Measurements from ENCODE around the gene EXOC6B.

EXOC6B gene

GRCh38 chr2:72847534-72848315 is 21.9 kb upstream of the EXOC6B start:
- TF ChIP-seq GLIS3 (CRISPR knock-in tag; IDR thresholded peaks at IDR 0.05) (no peak), OSR1 (CRISPR knock-in tag; IDR thresholded peaks at IDR 0.05) (no peak), TCF4 (CRISPR knock-in tag; IDR thresholded peaks at IDR 0.05; ENCODE audit: borderline replicate concordance) (no peak), CSDC2 (CRISPR knock-in tag; IDR thresholded peaks at IDR 0.05) (no peak), ZC3H10 (CRISPR knock-in tag; IDR thresholded peaks at IDR 0.05) (no peak), ARNTL (CRISPR knock-in tag; IDR thresholded peaks at IDR 0.05; ENCODE audit: borderline replicate concordance, low read depth) (no peak), RARB (CRISPR knock-in tag; IDR thresholded peaks at IDR 0.05) (no peak), ESRRG (CRISPR knock-in tag; IDR thresholded peaks at IDR 0.05) (no peak), PATZ1 (CRISPR knock-in tag; IDR thresholded peaks at IDR 0.05; ENCODE audit: borderline replicate concordance) (no peak), PPARA (CRISPR knock-in tag; IDR thresholded peaks at IDR 0.05; ENCODE audit: borderline replicate concordance) (no peak), TOX (CRISPR knock-in tag; IDR thresholded peaks at IDR 0.05; ENCODE audit: borderline replicate concordance) (no peak), ZFP3 (CRISPR knock-in tag; IDR thresholded peaks at IDR 0.05) (no peak), ZNF70 (CRISPR knock-in tag; IDR thresholded peaks at IDR 0.05) (no peak), SNAI2 (CRISPR knock-in tag; IDR thresholded peaks at IDR 0.05) (no peak), BACH2 (CRISPR knock-in tag; IDR thresholded peaks at IDR 0.05; ENCODE audit: borderline replicate concordance) (no peak)
- TF ChIP-seq, protein P1, sequence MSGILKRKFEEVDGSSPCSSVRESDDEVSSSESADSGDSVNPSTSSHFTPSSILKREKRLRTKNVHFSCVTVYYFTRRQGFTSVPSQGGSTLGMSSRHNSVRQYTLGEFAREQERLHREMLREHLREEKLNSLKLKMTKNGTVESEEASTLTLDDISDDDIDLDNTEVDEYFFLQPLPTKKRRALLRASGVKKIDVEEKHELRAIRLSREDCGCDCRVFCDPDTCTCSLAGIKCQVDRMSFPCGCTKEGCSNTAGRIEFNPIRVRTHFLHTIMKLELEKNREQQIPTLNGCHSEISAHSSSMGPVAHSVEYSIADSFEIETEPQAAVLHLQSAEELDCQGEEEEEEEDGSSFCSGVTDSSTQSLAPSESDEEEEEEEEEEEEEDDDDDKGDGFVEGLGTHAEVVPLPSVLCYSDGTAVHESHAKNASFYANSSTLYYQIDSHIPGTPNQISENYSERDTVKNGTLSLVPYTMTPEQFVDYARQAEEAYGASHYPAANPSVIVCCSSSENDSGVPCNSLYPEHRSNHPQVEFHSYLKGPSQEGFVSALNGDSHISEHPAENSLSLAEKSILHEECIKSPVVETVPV (CRISPR knock-in tag; IDR thresholded peaks at IDR 0.05) = no peak
- TF ChIP-seq, protein P2, sequence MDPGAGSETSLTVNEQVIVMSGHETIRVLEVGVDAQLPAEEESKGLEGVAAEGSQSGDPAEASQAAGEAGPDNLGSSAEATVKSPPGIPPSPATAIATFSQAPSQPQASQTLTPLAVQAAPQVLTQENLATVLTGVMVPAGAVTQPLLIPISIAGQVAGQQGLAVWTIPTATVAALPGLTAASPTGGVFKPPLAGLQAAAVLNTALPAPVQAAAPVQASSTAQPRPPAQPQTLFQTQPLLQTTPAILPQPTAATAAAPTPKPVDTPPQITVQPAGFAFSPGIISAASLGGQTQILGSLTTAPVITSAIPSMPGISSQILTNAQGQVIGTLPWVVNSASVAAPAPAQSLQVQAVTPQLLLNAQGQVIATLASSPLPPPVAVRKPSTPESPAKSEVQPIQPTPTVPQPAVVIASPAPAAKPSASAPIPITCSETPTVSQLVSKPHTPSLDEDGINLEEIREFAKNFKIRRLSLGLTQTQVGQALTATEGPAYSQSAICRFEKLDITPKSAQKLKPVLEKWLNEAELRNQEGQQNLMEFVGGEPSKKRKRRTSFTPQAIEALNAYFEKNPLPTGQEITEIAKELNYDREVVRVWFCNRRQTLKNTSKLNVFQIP (CRISPR knock-in tag; IDR thresholded peaks at IDR 0.05; ENCODE audit: borderline replicate concordance, low read depth) = no peak
- TF ChIP-seq, protein P3, sequence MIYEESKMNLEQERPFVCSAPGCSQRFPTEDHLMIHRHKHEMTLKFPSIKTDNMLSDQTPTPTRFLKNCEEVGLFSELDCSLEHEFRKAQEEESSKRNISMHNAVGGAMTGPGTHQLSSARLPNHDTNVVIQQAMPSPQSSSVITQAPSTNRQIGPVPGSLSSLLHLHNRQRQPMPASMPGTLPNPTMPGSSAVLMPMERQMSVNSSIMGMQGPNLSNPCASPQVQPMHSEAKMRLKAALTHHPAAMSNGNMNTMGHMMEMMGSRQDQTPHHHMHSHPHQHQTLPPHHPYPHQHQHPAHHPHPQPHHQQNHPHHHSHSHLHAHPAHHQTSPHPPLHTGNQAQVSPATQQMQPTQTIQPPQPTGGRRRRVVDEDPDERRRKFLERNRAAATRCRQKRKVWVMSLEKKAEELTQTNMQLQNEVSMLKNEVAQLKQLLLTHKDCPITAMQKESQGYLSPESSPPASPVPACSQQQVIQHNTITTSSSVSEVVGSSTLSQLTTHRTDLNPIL (CRISPR knock-in tag; IDR thresholded peaks at IDR 0.05; ENCODE audit: low read depth) = no peak
- TF ChIP-seq, protein P4, sequence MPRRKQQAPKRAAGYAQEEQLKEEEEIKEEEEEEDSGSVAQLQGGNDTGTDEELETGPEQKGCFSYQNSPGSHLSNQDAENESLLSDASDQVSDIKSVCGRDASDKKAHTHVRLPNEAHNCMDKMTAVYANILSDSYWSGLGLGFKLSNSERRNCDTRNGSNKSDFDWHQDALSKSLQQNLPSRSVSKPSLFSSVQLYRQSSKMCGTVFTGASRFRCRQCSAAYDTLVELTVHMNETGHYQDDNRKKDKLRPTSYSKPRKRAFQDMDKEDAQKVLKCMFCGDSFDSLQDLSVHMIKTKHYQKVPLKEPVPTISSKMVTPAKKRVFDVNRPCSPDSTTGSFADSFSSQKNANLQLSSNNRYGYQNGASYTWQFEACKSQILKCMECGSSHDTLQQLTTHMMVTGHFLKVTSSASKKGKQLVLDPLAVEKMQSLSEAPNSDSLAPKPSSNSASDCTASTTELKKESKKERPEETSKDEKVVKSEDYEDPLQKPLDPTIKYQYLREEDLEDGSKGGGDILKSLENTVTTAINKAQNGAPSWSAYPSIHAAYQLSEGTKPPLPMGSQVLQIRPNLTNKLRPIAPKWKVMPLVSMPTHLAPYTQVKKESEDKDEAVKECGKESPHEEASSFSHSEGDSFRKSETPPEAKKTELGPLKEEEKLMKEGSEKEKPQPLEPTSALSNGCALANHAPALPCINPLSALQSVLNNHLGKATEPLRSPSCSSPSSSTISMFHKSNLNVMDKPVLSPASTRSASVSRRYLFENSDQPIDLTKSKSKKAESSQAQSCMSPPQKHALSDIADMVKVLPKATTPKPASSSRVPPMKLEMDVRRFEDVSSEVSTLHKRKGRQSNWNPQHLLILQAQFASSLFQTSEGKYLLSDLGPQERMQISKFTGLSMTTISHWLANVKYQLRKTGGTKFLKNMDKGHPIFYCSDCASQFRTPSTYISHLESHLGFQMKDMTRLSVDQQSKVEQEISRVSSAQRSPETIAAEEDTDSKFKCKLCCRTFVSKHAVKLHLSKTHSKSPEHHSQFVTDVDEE (CRISPR knock-in tag; IDR thresholded peaks at IDR 0.05) = no peak

GRCh38 chr2:72846171-72847095 is 20.6 kb upstream of the EXOC6B start:
- ATAC-seq = no peak
- TF ChIP-seq ZNF8 (CRISPR knock-in tag; IDR thresholded peaks at IDR 0.05) (no peak), ZFP3 (CRISPR knock-in tag; IDR thresholded peaks at IDR 0.05) (no peak), PATZ1 (CRISPR knock-in tag; IDR thresholded peaks at IDR 0.05; ENCODE audit: borderline replicate concordance) (no peak), ARNTL (CRISPR knock-in tag; IDR thresholded peaks at IDR 0.05; ENCODE audit: borderline replicate concordance, low read depth) (no peak), ZC3H10 (CRISPR knock-in tag; IDR thresholded peaks at IDR 0.05) (no peak), ZNF565 (CRISPR knock-in tag; conservative IDR thresholded peaks at IDR 0.05; ENCODE audit: low read depth) (no peak), OSR1 (CRISPR knock-in tag; IDR thresholded peaks at IDR 0.05) (no peak), PPARA (CRISPR knock-in tag; IDR thresholded peaks at IDR 0.05; ENCODE audit: borderline replicate concordance) (no peak)
- TF ChIP-seq, protein P4 (CRISPR knock-in tag; IDR thresholded peaks at IDR 0.05) = no peak
- TF ChIP-seq, protein P3 (CRISPR knock-in tag; IDR thresholded peaks at IDR 0.05; ENCODE audit: low read depth) = no peak

More at GRCh38 chr2:72847534-72848315, 21.9 kb upstream of the EXOC6B start:
- no peak for ATAC-seq

Measured in SK-N-SH treated with all-trans-retinoic acid at 6 μM for 48 hours (cell line).